Omental fat pad (tissue), 4 donors: ENCODE results near the gene P3H3. TPM values are rescaled to one million over a fixed set of nuclear protein-coding genes. Genes with fewer than 3 reads are reported as not detected.
"Not testable (repeated sequence)": the region's sequence is repeated elsewhere in the genome, so short reads cannot be mapped to it uniquely, and the experiment has no call there.

Experiments
- ATAC-seq: fragments of 150-250 bp; one replicate; pipeline ENCODE4 v1.9.1; 2016; ENCODE audit warnings: mild to moderate bottlenecking, moderate library complexity; ENCODE audit not compliant: low FRiP score
- DNase-seq: peaks from one replicate; pipeline ENCODE4 v3.0.0-alpha.2; 2019; ENCODE audit warnings: low spot score
- CTCF ChIP-seq, 3 donors: fragments of 450-650 bp; IDR thresholded peaks; one replicate each; pipeline ENCODE4 v1.5.1; 2016 to 2017; ENCODE audit warnings: antibody characterized with exemption in 3 of 3, mild to moderate bottlenecking in 3 of 3, moderate library complexity in 2 of 3
- total RNA-seq, 4 donors: library from RNA; depleted of rRNA; stranded (reverse); fragments of >200 nt; gene quantifications; one replicate each; pipeline ENCODE4 v1.1.0, GENCODE V29; 2016

The P3H3 gene
- total RNA-seq, 4 donors from 2014 or later: 5.4 to 13.6 (median 10.0) TPM

GRCh38 chr12:6871052-6871957 lies 43.1 kb downstream of the P3H3 start:
- ATAC-seq: no peak
- no peak for DNase-seq

GRCh38 chr12:6872073-6873048 lies 44.2 kb downstream of the P3H3 start:
- peak in 1 of 3 donors; percentile 69 for TF ChIP-seq CTCF (IDR thresholded peaks at IDR 0.05)
- ATAC-seq: peak; percentile 48
- peak; percentile 66 for DNase-seq

More at GRCh38 chr12:6871052-6871957, 43.1 kb downstream of the P3H3 start:
- TF ChIP-seq CTCF (IDR thresholded peaks at IDR 0.05): no peak

- no peak for TF ChIP-seq CTCF (IDR thresholded peaks at IDR 0.05)
- ATAC-seq (peak; percentile 91), DNase-seq (peak; percentile 90)
Measured at GRCh38 chr12:6873094-6874014, 45.1 kb downstream of the P3H3 start, which contains the start of gene SPSB2. SPSB2 (minus strand) TSS chr12:6873303; CDS start chr12:6872901, 402 bp downstream.

GRCh38 chr12:6874015-6874368 lies 45.8 kb downstream of the P3H3 start:
- not testable (repeated sequence) for ATAC-seq, DNase-seq

- DNase-seq, ATAC-seq: not testable (repeated sequence)
Measured at GRCh38 chr12:6879824-6880223, 51.6 kb downstream of the P3H3 start.

- TF ChIP-seq CTCF (IDR thresholded peaks at IDR 0.05): no peak
- DNase-seq: no peak
- no peak for ATAC-seq
Measured at GRCh38 chr12:6883252-6883651, 55.0 kb downstream of the P3H3 start.

- ATAC-seq (no peak), DNase-seq (no peak)
- TF ChIP-seq CTCF (IDR thresholded peaks at IDR 0.05): no peak
Measured at GRCh38 chr12:6883683-6884082, 55.5 kb downstream of the P3H3 start.
